Central memory CD8-positive, alpha-beta T cell (primary cell): Measurements from ENCODE around the gene PDE4DIP.
"Not testable (repeated sequence)": the region's sequence is repeated elsewhere in the genome, so short reads cannot be mapped to it uniquely, and the experiment has no call there.

Experiments used
- ATAC-seq: fragments of 150-1000 bp; cut with Tn5 transposase; replicated peaks from 2 replicates; pipeline ENCODE4 v1.10.0; 2022; ENCODE audit warnings: mild to moderate bottlenecking, moderate FRiP score, moderate number of reproducible peaks; ENCODE audit not compliant: poor library complexity, severe bottlenecking; ENCODE audit errors: extremely low read depth
- DNase-seq, 2 donors: peaks; one replicate each; pipeline ENCODE4 v3.0.0; 2021; ENCODE audit warnings: low spot score in 2 of 2
- H3K27ac Mint-ChIP-seq: one replicate; pipeline ENCODE4 v1.8.0; 2022; ENCODE audit warnings: low read depth, mild to moderate bottlenecking, moderate library complexity, mixed read lengths
- H3K27me3 Mint-ChIP-seq: one replicate; pipeline ENCODE4 v1.8.0; 2022; ENCODE audit warnings: mixed read lengths
- H3K36me3 Mint-ChIP-seq: one replicate; pipeline ENCODE4 v1.8.0; 2022; ENCODE audit warnings: mild to moderate bottlenecking, moderate library complexity, mixed read lengths; ENCODE audit not compliant: insufficient read depth
- H3K4me1 Mint-ChIP-seq: one replicate; pipeline ENCODE4 v1.8.0; 2022; ENCODE audit warnings: mixed read lengths
- H3K4me3 Mint-ChIP-seq: one replicate; pipeline ENCODE4 v1.8.0; 2022; ENCODE audit warnings: mild to moderate bottlenecking, moderate library complexity, mixed read lengths
- H3K9me3 Mint-ChIP-seq: one replicate; pipeline ENCODE4 v1.8.0; 2022; ENCODE audit warnings: mixed read lengths

PDE4DIP gene

DNA sequence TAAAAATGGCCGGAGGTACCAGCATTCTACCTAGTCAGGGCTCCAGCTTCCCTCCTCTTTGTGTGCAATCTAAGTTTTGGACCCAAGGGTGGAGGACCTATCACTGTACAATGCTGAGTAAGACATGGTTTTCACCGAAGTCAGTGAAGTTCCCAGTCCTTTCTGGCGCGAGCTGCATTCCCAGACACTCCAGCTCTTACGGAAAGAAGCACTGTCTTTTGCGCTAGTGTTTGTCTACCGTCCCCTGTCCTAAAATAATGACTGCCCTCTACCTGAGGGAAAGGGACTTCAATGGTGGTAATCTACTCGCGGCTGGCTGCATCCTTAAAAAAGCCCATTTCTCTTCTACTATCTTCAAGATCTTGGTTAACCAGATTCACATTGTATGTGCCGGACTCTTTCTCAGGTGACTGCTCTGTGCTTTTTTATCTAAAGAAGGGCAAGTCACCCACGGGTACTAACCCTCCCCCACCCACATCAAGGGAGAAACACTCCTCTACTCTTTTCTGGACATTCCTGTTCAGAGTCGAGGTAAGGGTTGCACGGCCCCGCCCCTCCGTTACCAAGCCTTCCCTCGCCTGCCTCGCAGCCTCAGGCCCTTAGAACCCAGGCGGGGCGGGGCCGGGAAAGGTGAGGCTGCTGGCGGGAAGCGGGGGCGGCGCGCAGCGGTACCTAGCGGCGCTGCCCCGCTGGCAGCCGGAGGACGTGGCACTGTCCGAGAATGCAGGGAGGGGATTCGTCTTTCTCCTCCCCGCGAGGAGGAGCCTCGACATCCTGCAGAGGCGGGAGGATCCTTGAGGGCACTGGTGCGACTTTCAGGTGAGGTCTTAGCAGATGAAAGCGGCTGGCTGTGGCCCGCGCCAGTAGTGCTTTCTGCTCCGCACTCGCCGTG is 107.4 kb downstream of the PDE4DIP start:
- H3K4me1 Mint-ChIP-seq: peaks cover 11% of the 10 kb centered on the region
- DNase-seq: peak; percentile 44 to 51
- peak overlapping the region; percentile 76 for H3K4me3 Mint-ChIP-seq
- H3K36me3 Mint-ChIP-seq, H3K27ac Mint-ChIP-seq, H3K27me3 Mint-ChIP-seq, H3K9me3 Mint-ChIP-seq: not testable (repeated sequence)
- ATAC-seq: peak; percentile 53

DNA sequence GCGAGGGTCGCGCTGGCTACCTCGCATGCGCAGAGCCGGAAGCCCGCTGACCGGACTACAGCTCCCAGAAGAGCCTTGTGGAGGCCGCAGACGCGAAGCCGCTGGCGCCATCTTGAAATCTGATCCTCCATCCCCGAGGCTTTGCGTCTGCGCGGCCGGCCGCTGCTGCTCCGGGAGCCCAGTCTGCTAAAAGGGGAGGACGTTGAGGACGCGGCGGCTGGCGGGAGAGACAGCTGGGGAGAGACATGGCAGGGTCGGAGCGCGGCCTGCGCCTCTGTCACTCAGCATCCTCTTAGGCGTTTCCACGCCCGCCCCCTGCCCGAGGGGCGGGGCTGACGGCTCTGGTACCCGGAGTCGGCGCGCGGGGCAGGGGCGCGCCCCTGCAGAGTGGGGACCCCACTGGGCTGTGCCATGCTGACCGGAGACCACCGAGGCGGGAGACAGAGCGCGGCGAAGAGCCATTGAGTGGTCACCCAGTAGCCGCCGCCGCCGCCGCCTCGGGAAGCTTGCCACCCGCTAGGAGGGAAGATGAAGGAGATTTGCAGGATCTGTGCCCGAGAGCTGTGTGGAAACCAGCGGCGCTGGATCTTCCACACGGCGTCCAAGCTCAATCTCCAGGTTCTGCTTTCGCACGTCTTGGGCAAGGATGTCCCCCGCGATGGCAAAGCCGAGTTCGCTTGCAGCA is 108.2 kb downstream of the PDE4DIP start:
- DNase-seq (peak in 1 of 2 donors; percentile 29), ATAC-seq (peak; percentile 37)
- not testable (repeated sequence) for H3K9me3 Mint-ChIP-seq, H3K36me3 Mint-ChIP-seq, H3K27ac Mint-ChIP-seq, H3K27me3 Mint-ChIP-seq
- H3K4me1 Mint-ChIP-seq: peaks cover 11% of the 10 kb centered on the region
- peak overlapping the region; percentile 76 for H3K4me3 Mint-ChIP-seq

DNA sequence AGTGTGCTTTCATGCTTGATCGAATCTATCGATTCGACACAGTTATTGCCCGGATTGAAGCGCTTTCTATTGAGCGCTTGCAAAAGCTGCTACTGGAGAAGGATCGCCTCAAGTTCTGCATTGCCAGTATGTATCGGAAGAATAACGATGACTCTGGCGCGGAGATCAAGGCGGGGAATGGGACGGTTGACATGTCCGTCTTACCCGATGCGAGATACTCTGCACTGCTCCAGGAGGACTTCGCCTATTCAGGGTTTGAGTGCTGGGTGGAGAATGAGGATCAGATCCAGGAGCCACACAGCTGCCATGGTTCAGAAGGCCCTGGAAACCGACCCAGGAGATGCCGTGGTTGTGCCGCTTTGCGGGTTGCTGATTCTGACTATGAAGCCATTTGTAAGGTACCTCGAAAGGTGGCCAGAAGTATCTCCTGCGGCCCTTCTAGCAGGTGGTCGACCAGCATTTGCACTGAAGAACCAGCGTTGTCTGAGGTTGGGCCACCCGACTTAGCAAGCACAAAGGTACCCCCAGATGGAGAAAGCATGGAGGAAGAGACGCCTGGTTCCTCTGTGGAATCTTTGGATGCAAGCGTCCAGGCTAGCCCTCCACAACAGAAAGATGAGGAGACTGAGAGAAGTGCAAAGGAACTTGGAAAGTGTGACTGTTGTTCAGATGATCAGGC is 108.8 kb downstream of the PDE4DIP start:
- not testable (repeated sequence) for H3K27me3 Mint-ChIP-seq, H3K9me3 Mint-ChIP-seq, H3K27ac Mint-ChIP-seq, ATAC-seq, H3K36me3 Mint-ChIP-seq, DNase-seq
- peak overlapping the region; percentile 60 for H3K4me3 Mint-ChIP-seq
- H3K4me1 Mint-ChIP-seq: peaks cover 12% of the 10 kb centered on the region

DNA sequence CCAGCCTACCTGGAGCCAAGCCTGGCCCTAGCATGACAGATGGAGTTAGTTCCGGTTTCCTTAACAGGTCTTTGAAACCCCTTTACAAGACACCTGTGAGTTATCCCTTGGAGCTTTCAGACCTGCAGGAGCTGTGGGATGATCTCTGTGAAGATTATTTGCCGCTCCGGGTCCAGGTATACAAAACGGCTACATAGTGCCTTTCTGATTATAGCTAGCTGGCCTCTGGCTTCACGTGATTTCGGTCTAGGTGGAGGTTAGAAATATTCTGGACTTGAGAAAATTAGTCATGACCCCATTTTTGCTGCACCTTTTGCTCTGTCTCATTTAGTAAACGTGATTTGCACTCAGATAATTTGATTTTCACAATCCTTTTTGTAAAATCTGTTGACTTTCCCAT is 109.5 kb downstream of the PDE4DIP start:
- peaks cover 16% of the 10 kb centered on the region for H3K4me1 Mint-ChIP-seq
- not testable (repeated sequence) for DNase-seq, H3K36me3 Mint-ChIP-seq, H3K27me3 Mint-ChIP-seq, ATAC-seq, H3K9me3 Mint-ChIP-seq
- peak overlapping the region; percentile 50 for H3K4me3 Mint-ChIP-seq
- H3K27ac Mint-ChIP-seq: peak overlapping the region; percentile 26

DNA sequence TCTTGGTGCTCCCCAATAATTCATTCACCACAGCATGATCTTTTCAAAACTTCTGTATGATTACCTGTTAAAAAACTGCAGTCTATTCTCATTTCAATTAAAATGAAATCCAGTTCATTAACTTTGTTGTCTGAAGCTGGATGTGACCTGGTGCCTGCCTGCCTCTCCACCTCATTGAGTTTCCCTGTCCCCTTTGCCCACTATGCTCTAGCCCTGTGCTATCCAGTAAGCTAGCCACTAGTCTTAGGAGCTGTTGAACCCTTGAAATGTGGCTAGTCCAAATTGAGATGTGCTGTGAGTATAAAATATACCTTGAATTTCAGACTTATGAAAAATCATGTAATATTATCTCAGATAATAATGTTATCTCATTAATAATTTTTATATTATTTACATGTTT is 114.1 kb downstream of the PDE4DIP start:
- peaks cover 10% of the 10 kb centered on the region for H3K4me1 Mint-ChIP-seq
- ATAC-seq, H3K4me3 Mint-ChIP-seq, H3K27me3 Mint-ChIP-seq, H3K27ac Mint-ChIP-seq, DNase-seq, H3K9me3 Mint-ChIP-seq, H3K36me3 Mint-ChIP-seq: not testable (repeated sequence)

DNA sequence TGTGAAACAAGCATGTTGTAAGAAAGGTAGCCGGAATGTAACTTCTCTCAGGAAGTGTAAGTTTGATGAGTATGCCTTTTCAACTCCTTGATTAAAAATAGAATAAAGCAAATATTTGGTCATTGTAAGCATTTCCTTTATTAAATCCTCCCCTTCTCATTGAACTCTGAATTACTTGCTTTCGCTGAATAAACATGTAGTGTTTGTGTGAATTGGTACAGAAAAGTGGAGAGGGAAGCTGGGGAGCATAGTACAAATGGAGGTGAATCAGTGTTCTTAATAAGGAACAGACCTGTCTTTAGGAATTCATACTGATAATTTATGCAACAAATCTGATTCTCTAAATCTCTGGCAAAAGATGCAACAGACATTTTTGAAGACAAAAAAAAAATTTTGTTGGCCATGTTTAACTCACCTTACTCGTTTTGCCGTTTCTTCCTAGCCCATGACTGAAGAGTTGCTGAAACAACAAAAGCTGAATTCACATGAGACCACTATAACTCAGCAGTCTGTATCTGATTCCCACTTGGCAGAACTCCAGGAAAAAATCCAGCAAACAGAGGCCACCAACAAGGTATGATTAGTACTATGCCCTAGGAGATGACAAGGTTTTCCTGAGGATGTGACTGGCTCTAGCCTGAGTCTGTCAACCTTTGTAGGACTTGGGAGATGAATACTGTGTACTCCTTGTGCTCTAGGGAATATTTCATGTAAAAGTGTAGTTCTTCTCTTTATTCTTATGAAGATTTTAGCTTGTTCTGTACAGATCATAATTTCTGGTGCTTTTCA is 116.2 kb downstream of the PDE4DIP start:
- not testable (repeated sequence) for H3K9me3 Mint-ChIP-seq, H3K4me3 Mint-ChIP-seq, H3K4me1 Mint-ChIP-seq, ATAC-seq, H3K27ac Mint-ChIP-seq, H3K27me3 Mint-ChIP-seq, H3K36me3 Mint-ChIP-seq, DNase-seq

DNA sequence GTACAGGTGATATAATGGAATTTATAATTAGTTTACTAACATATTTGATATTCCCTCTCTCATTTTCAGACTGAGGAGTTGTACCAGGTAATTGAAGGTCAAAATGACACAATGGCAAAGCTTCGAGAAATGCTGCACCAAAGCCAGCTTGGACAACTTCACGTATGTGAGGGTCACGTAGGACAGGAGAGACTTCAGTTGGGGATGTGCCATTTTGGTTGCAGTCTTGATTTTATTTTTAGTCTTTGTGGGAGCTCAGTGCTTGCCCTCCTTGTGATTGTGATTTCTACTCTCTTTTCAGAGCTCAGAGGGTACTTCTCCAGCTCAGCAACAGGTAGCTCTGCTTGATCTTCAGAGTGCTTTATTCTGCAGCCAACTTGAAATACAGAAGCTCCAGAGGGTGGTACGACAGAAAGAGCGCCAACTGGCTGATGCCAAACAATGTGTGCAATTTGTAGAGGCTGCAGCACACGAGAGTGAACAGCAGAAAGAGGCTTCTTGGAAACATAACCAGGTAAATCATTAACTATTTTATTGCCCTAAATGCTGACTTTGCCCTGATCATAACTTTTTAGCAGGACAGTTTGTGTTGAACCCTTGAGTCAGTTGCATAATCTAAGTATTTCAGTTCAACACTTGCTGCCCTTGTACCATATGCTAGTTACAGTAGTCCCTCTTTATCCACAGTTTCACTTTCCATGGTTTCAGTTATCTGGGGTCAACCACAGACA is 118.1 kb downstream of the PDE4DIP start:
- not testable (repeated sequence) for ATAC-seq, DNase-seq, H3K27ac Mint-ChIP-seq

DNA sequence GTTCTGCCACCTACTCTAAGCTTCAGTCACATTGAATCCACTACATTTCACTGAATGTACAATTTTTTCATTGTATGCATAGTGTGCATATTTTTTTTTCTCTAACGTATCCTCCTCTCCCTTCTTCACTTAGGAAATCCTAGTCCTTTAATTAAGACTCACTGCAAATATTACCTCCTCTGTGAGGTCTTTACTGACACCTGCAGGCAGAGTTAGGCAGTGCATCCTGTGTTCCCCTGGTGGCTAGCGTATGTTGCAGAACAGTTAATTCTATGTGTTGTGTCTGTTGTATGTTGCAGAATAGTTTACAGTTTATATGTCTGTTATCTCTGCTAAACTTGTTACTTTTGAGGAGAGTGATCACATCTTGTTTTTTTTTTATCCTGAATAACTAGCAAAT is 121.9 kb downstream of the PDE4DIP start:
- ATAC-seq: peak; percentile 89
- not testable (repeated sequence) for DNase-seq, H3K27me3 Mint-ChIP-seq, H3K4me3 Mint-ChIP-seq, H3K27ac Mint-ChIP-seq, H3K4me1 Mint-ChIP-seq, H3K9me3 Mint-ChIP-seq
- H3K36me3 Mint-ChIP-seq: peaks cover 14% of the 10 kb centered on the region

More for the DNA sequence above, 118.1 kb downstream of the PDE4DIP start:
- not testable (repeated sequence) for H3K4me3 Mint-ChIP-seq, H3K4me1 Mint-ChIP-seq, H3K9me3 Mint-ChIP-seq, H3K36me3 Mint-ChIP-seq, H3K27me3 Mint-ChIP-seq

DNA sequence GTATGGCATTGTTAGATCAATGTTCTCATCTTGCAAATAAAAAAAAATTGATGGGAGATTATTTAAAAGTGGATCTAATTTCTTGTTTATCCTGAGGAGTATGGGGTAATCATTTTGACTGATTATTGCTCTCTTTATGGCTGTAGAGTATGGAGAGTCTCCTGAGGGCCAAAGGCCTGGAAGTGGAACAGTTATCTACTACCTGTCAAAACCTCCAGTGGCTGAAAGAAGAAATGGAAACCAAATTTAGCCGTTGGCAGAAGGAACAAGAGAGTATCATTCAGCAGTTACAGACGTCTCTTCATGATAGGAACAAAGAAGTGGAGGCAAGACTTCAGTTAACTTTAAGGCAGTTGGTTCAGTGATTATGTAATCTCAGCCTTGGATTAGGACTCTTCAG is 123.4 kb downstream of the PDE4DIP start:
- ATAC-seq, H3K9me3 Mint-ChIP-seq, H3K4me1 Mint-ChIP-seq, H3K4me3 Mint-ChIP-seq, H3K27me3 Mint-ChIP-seq, H3K27ac Mint-ChIP-seq, DNase-seq: not testable (repeated sequence)
- peaks cover 14% of the 10 kb centered on the region for H3K36me3 Mint-ChIP-seq

DNA sequence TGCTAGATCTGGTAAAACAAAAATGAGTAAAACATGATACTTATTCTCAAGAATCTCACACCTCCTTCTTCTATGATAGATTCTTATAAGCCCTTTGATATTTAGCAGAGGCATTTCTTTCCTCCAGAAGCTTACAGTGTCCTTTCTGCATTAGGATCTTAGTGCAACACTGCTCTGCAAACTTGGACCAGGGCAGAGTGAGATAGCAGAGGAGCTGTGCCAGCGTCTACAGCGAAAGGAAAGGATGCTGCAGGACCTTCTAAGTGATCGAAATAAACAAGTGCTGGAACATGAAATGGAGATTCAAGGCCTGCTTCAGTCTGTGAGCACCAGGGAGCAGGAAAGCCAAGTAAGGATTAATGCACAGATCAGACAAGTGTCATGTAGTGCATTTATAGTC is 124.5 kb downstream of the PDE4DIP start:
- H3K4me1 Mint-ChIP-seq, ATAC-seq, H3K9me3 Mint-ChIP-seq, H3K27me3 Mint-ChIP-seq, H3K4me3 Mint-ChIP-seq, DNase-seq, H3K27ac Mint-ChIP-seq: not testable (repeated sequence)
- H3K36me3 Mint-ChIP-seq: peaks cover 11% of the 10 kb centered on the region

DNA sequence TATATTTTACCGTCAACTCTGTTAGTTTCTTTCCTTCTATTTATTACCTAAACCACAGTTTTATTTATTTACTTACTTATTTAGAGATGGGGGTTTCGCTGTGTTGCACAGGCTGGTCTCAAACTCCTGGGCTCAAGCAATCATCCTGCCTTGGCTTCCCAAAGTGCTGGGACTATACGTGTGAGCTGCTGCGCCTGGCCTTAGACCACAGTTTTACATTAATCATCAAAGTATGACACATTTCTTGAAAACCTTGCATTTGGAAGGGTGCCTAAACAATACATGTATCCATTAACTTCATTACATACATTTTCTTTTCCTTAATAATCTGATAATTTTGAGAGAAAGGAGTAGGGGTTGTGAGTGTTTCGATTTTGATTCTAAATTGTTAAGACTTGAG is 124.9 kb downstream of the PDE4DIP start:
- H3K4me3 Mint-ChIP-seq, H3K27me3 Mint-ChIP-seq, H3K36me3 Mint-ChIP-seq, H3K9me3 Mint-ChIP-seq, H3K27ac Mint-ChIP-seq, H3K4me1 Mint-ChIP-seq, ATAC-seq, DNase-seq: not testable (repeated sequence)
